Measurements from ENCODE around the gene TRIM66. TPM values are rescaled to one million over a fixed set of nuclear protein-coding genes. Genes with fewer than 3 reads are reported as not detected.

Gene TRIM66
- total and polyA plus RNA-seq, 10 of the 15 experiments (the other 5 are each of a cell fraction or from before 2014, with no cell fraction given), result 1.7 to 14.5 (median 7.4) TPM

GRCh38 chr11:8699903-8700302 lies 17.4 kb upstream of the TRIM66 start (continued):
- TF ChIP-seq ETV6 (conservative IDR thresholded peaks at IDR 0.05 in 1 of 2, IDR thresholded peaks at IDR 0.05 in 1 of 2; ENCODE audit: borderline replicate concordance in 1 of 2, low read depth in 1 of 2) (no peak), ZNF207 (IDR thresholded peaks at IDR 0.05; ENCODE audit: borderline replicate concordance) (no peak)

DNA sequence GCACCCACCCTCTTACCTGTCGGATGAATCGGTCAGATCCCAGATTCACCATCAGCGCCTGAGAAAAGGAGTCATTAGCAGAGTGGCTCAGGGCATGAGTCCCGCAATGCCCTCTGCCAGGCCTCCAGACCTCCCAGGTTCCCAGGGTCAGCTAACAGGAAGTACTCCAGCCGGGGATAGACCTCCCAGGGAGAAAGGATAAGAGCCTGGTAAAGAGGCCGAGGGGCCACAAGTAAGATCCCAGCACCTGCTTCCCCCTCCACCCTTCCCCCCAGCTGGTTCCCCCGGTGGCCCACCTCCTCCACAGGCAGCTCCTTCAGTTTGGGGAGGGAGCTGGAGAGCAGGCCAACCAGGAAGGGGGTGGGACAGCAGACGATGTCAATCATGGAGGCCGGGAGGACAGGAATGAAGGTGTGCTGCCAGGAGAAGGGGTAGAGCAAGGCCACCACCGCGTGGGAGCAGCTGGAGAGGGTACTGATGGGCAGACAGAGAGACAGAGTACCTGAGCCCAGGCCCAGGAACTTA lies 16.5 kb upstream of the TRIM66 start:
- ChIA-PET RAD21 (ENCODE audit: unreplicated experiment) (interaction anchor here (0.6 kb wide), 1 partner anchor 27 kb away, joined by 4 read pairs; no protein-coding TSS in a partner anchor), CTCF (interaction anchor here (0.9 kb wide), 2 partner anchors 96 to 261 kb away, joined by 3 read pairs; no protein-coding TSS in a partner anchor), POLR2A (interaction anchor here (1.1 kb wide), 1 partner anchor 10 kb away, joined by 3 read pairs; no protein-coding TSS in a partner anchor), SMC1A (ENCODE audit: uncharacterized antibody, unreplicated experiment) (interaction anchor here (0.7 to 1.3 kb wide), 2 partner anchors 78 to 115 kb away, joined by 3 read pairs; no protein-coding TSS in a partner anchor)
- DNase-seq (ENCODE audit: low read depth, low spot score) (no peak), ATAC-seq (no peak), FAIRE-seq (no peak)
- Histone ChIP-seq H3K36me3 (ENCODE audit: control insufficient read depth in 2 of 2, insufficient read depth in 2 of 2, low read length in 1 of 2) (peaks cover 0 to 3% of the 10 kb centered on the region in 2 experiments; a peak in 2 of 4 replicates), H3K4me3 (no peak overlapping the region), H3K9ac (ENCODE audit: control insufficient read depth, insufficient read depth, low read length) (no peak overlapping the region), H3K4me2 (ENCODE audit: control insufficient read depth, insufficient read depth) (no peak overlapping the region), H4K20me1 (ENCODE audit: control insufficient read depth, insufficient read depth) (no peaks in the 10 kb centered on the region), H3K27me3 (replicated peaks in 1 of 2; ENCODE audit: control insufficient read depth in 2 of 2, insufficient read depth in 2 of 2, low read length in 1 of 2) (no peaks in the 10 kb centered on the region), H3K79me2 (ENCODE audit: control insufficient read depth, insufficient read depth, low read length) (no peaks in the 10 kb centered on the region; the same call in 1 of the 2 replicates), H3K27ac (ENCODE audit: control insufficient read depth, insufficient read depth) (no peak overlapping the region), H3K9me3 (replicated peaks; ENCODE audit: control insufficient read depth, insufficient read depth, low read length) (no peaks in the 10 kb centered on the region), H3K4me1 (ENCODE audit: control insufficient read depth, insufficient read depth, low read length) (no peaks in the 10 kb centered on the region), H2AFZ (ENCODE audit: control insufficient read depth, low read depth, low read length) (no peak overlapping the region)
- 87% methylated on average over 11 of the region's 11 CpGs for WGBS (ENCODE audit: insufficient coverage, insufficient replicate concordance, low lambda C conversion rate, missing lambda C conversion rate)
- no TSS peak for BruUV-seq (replicated peaks)
- intact Hi-C loops (cut with micrococcal nuclease; ENCODE audit: unreplicated experiment), result no loop called here
- in situ Hi-C loops (cut with MboI), result no loop called here
- TF ChIP-seq MTA2 (IDR thresholded peaks at IDR 0.05; ENCODE audit: low read depth) (no peak), HDAC2 (IDR thresholded peaks at IDR 0.05) (no peak), CBFB (IDR thresholded peaks at IDR 0.05; ENCODE audit: low read depth) (no peak), SREBF2 (IDR thresholded peaks at IDR 0.05; ENCODE audit: low read length) (no peak), BACH1 (IDR thresholded peaks at IDR 0.05; ENCODE audit: borderline replicate concordance) (no peak), EGR1 (IDR thresholded peaks at IDR 0.05; ENCODE audit: borderline replicate concordance in 1 of 2, low read depth in 2 of 2, low read length in 2 of 2) (no peak), NKRF (conservative IDR thresholded peaks at IDR 0.05) (no peak), ZSCAN29 (IDR thresholded peaks at IDR 0.05) (no peak), E2F4 (IDR thresholded peaks at IDR 0.05; ENCODE audit: low read depth, low read length) (no peak), CHD2 (IDR thresholded peaks at IDR 0.05; ENCODE audit: borderline replicate concordance, low read depth, low read length) (no peak), JUNB (IDR thresholded peaks at IDR 0.05) (no peak), NR2F1 (conservative IDR thresholded peaks at IDR 0.05) (no peak), CBX3 (IDR thresholded peaks at IDR 0.05; ENCODE audit: borderline replicate concordance, low read depth) (no peak)
- TF ChIP-seq, protein P1, sequence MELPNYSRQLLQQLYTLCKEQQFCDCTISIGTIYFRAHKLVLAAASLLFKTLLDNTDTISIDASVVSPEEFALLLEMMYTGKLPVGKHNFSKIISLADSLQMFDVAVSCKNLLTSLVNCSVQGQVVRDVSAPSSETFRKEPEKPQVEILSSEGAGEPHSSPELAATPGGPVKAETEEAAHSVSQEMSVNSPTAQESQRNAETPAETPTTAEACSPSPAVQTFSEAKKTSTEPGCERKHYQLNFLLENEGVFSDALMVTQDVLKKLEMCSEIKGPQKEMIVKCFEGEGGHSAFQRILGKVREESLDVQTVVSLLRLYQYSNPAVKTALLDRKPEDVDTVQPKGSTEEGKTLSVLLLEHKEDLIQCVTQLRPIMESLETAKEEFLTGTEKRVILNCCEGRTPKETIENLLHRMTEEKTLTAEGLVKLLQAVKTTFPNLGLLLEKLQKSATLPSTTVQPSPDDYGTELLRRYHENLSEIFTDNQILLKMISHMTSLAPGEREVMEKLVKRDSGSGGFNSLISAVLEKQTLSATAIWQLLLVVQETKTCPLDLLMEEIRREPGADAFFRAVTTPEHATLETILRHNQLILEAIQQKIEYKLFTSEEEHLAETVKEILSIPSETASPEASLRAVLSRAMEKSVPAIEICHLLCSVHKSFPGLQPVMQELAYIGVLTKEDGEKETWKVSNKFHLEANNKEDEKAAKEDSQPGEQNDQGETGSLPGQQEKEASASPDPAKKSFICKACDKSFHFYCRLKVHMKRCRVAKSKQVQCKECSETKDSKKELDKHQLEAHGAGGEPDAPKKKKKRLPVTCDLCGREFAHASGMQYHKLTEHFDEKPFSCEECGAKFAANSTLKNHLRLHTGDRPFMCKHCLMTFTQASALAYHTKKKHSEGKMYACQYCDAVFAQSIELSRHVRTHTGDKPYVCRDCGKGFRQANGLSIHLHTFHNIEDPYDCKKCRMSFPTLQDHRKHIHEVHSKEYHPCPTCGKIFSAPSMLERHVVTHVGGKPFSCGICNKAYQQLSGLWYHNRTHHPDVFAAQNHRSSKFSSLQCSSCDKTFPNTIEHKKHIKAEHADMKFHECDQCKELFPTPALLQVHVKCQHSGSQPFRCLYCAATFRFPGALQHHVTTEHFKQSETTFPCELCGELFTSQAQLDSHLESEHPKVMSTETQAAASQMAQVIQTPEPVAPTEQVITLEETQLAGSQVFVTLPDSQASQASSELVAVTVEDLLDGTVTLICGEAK (IDR thresholded peaks at IDR 0.05; ENCODE audit: borderline replicate concordance), result no peak

All from GM12878 (cell line).